GM18867 (cell line): ENCODE results near the gene TAS2R41.

Experiments
- ATAC-seq: cut with Tn5 transposase; IDR thresholded peaks from one replicate; pipeline ENCODE4 v1.9.1; 2021; ENCODE audit warnings: mild to moderate bottlenecking, moderate library complexity; ENCODE audit not compliant: unreplicated experiment

Gene TAS2R41

DNA sequence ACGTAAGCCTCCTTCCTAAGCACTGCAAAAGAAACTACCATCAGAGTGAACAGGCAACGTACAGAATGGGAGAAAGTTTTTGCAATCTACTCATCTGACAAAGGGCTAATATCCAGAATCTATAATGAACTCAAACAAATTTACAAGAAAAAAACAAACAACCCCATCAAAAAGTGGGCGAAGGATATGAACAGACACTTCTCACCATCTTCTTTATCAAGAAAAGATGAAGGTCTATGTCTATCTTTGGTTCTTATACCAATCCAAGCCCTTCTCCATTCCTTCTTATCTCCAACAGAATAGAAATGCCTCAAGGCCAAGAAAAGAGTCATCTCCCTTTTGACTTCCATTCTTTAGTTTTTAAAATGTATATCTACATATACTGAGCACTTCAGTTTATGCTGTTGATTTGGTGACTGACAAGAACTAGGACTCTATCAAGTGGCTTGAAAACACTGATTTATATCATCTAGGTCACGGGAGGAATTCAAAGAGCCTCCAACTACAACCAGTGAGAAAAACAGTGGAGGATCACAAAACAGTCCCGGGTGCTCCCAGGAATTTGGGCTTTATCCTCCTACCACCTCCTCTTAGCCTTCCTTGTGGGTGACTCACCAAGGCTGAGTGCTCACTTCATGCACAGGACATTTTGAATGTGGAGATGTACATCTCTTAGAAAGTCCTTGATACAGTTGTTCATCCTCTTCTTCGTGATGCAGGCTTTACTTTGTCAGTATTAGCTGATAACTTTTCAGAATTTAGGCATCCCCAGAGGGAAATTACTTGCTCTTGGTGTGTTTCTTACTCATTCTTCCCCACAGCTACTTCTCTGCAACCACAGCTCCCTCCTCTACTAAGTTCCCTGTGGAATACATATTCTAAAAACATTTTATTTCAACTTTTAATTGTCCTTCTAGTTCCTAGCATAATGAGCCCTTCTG, 15.4 kb downstream of the TAS2R41 start:
- ATAC-seq: no peak

DNA sequence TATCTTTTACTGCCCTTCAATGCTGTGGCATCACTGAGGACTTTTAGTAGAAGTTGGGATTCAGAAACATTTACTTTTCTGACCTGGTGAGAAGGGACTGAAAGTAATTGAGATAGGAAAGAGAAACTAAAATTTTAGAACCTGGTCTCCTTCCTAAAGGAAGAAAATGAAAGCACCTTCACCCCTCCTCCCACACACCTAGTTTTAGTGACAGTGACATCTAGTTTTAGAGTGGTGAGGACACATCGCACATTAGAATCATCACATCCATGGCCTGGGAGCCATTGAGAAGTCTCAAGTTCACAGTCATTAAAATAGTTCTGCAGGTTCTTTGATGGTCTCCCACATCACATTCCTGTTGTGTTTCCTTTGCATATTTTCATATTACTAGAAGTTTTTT, 16.1 kb downstream of the TAS2R41 start:
- ATAC-seq: no peak

DNA sequence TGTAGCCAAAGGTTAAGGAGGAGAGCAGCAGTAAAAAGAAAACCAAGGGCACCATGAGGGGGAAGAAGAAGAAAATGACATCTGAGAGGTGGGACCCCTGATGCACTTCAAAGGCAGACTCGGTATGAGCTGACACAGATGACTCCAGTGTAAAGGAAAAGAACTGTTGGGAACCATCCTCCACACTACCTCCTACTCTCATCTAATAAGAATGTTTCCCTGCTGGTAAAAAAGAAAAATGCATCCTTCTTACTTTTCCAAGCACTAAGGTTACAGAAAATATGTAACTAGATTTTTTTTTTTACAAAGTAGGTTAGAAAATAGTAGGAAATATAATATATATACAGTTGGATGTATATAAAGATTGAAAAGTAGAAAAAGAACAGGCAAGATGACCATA, 16.9 kb downstream of the TAS2R41 start:
- ATAC-seq: no peak

DNA sequence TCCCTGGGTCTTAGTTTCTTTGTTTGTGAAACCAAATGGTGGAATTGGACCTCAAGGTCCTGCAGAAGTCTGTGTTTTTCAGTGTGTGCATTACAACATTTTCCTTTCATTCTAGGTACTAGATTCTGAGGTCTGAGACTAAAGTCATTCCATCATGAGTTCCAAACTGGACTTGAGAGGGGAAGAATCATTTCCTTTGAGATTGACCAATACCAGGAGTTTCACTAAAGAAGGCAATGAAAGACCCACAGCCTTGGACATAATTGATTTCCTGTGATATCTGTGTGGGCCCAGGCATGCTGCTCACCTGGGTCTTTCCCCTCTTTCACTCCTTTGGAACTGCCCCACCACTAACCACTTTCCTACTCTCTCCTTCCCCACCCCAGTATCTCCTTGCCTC, 18.2 kb downstream of the TAS2R41 start:
- no peak for ATAC-seq

DNA sequence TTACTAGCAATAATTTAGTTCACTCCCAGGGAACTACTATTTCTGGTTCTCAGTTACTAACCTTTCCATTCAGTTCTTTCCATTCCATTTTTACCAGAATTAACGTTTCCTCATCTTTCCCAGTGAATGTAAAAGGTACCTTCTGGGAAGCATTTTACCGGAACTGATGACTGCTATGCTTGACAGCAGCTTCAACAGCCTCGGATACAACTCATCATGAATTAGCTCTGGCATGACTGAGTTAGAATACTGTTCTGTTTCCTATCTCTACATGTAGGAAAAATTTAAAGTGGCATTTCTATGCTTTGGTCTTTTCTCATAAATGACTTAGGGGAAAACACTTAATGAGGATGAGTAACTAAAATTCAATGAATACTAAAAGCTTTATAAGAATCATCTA, 18.6 kb downstream of the TAS2R41 start:
- ATAC-seq: no peak

DNA sequence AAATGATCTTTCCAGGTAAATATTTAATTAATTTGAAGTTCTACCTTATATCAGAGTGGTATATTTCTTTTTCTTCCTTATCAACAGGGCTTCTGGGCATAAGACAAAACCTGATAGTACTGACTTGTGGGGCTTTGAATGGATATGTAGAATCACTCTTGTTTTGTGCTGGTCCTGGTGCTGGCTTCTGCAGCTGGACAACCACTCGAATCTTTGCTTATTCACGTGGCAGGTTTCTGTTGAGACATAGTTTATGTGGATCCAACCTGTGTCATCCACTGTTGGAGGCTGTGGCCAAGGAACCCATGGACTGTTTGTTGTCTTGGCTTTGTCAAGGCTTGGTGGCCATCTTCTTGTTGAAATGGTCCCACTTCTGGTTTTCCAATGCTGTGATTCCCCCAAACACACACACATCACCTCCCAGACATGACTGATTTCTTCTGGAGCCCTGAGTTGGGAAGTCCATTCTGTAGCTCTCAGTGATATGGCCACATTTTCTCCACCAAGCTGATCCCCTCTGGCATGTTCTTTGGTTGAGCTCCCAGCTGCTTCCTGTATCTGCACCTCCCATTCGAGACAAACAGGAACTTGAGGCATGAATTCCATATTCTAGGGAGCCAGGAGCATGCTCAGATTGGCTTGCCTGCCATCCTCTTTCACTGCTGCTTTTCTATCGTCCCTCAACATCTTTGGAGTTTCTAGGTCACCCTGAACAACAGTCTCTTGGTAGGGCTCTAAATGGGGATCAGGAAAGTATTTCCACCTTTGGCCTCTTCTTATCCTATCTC, 19.5 kb downstream of the TAS2R41 start:
- ATAC-seq: no peak

DNA sequence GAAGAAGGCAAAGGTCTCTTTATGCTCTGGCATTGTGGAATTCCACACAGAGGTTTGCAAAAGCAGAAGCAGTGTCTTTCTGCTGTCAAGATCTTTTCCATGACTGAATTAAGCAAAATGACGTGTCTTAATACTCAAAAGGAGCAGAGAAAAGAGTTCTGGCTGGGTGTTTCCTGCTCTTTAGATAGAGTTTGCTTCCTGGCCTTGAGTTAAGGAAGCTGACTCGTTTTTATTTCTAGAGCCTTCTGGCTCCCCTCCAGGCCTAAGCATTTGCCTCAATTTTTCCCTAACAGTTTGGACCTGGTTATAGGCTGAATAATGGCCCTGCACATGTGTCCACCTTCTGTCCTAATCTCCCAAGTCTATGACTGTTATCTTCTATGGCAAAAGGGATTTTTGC, 21.6 kb downstream of the TAS2R41 start:
- no peak for ATAC-seq

DNA sequence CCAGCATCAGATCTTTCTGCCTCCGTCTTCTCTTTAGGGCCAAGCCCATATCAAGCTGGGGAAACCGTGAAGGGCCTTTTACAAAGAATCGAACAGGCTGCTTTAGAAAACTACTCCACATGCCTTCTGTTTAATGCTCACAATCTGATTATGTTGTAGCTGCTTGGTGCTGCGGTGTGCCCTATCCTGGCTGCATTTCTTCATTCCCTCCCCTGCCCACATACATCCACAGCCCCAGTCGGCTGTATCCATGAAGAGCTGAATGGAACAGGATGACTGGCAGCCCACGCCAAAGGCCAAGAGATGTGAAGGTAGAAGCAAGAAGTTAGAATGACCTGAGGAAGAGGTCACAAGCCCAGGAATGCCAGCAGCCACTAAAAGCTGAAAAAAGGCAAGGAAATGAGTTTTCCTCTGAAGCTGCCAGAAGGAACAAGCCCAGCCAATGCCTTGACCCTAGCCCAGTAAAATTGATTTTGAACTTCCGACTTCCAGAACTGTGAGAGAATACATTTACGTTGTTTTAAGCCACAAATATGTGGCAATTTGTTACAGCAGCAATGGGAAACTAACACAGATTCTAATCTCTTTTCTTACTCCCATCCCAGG, 22.2 kb downstream of the TAS2R41 start:
- ATAC-seq: no peak

DNA sequence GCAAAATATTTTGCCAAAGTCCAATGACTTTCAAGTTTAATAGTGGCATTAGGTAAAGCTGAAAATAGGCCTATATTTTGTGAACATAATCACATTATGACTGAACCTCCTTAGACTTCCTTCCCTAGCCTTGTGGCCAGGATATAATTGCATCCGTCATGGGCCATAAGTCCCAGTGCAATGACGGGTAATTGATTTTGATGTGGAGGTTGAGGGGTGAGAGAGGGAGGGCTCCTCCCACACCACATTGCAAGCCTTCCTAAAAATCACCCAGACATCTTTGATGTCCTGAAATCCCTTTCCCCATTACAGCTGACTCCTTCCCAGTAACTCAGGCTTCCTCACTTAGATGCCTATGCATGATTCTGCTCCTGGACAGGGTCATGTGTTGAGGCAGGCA, 25.6 kb downstream of the TAS2R41 start:
- ATAC-seq: no peak

DNA sequence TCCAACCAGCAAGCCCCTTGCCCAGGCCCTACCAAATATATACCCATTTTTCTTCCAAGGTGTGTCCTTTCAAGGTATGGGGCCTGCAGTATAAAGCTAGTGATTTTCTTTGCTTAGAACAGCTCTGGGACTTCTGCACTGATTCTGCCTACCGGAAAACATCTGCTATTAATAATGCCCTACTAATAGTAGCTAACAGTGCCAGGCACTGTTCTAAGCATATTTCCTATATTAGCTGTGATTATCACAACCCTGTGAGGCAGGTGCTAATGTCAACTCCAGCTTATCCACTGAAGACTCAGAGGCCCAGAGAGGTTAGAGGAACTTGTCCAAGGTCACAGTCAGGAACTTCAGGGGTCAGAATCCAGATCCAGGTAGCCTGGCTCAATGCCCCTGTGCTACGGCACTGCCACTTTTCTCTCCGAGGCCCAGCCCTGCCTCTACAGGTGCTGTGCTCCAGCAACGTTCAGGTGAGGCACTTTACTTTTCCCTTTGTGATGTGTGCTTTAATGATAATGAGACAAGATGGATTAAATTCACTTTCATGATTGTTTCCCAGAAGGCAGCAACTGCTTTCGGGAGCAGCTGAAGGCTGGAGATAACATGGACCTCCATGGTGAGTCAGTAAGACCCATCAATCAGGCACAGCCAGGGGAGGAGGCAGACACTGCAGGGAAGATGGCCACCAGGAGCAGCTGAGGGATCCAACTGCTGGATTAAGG, 26.7 kb downstream of the TAS2R41 start:
- no peak for ATAC-seq

DNA sequence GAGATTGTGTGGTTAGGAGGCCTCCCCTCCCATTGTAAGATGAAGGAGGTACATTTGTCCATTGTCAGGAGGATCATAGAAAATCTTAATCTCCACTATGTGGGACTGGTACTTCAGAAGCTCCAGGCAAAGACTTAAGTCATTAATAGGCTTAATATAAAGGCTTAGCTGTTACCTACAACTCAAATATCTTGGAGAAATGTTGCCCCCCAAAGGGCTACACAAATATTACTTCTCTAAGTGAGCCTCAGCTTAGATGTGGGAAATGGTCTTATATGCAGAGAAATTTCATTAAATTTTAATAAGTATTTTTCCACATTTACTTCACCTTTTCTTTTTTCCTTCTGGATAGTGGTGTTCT, 27.2 kb downstream of the TAS2R41 start:
- ATAC-seq: no peak

DNA sequence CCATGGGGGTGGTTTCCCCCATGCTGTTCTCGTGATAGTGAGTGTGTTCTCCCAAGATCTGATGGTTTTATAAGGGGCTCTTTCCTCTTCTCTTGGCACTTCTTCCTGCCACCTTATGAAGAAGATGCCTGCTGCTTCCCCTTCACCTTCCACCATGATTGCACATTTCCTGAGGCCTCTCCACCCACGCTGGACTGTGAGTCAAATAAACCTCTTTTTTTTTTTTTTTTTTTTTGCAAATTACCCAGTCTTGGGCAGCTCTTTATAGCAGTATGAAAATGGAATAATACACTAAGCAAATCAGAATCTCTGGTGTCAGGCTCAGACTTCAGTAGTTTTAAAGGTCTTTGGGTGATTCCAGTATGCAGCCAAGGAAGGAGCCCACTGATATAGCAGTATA, 28.2 kb downstream of the TAS2R41 start:
- no peak for ATAC-seq

DNA sequence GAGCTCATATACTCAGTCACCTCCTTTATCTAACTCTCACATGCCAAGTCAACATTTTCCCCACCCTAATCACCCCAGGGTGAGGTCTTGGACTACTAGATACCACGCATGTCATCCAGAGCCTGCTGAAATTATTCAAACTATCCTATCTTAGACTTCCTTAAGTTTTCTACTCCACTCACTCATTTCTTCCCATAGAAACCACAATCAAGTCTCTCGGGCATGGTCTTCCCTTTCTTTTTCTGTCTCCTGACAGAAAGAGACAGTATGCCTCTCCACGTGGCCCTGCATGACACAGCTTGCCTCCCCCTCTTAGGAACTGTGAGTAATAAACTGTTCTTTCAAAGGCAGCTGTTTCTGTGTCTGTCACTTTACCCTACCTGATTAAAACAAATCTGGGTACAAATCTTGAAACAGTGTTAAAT, 29.4 kb downstream of the TAS2R41 start:
- ATAC-seq: no peak

DNA sequence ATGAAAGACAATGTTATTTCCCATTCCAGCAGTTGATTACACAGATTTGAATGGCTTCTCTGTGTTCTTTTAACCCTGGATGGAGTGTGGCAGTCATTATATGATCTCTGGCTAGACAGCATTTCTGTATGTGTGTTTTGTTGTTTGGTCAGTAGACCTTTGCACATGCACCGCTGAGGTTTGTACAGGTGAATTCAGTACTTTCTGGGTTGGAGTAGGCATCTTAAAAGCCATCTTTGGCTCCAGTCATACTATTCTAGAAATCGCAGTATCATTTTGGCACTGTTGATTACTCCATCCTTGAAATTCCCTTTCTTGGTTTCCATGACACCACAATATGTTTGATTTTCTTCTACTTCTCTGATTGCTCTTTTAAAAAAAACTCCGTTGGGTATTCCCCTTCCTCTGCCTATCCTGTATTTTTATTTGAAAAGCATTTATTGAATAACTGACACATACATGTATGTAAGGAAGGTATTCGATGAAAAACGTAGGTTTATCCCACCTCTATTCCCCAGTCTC, 29.9 kb downstream of the TAS2R41 start:
- ATAC-seq: no peak

DNA sequence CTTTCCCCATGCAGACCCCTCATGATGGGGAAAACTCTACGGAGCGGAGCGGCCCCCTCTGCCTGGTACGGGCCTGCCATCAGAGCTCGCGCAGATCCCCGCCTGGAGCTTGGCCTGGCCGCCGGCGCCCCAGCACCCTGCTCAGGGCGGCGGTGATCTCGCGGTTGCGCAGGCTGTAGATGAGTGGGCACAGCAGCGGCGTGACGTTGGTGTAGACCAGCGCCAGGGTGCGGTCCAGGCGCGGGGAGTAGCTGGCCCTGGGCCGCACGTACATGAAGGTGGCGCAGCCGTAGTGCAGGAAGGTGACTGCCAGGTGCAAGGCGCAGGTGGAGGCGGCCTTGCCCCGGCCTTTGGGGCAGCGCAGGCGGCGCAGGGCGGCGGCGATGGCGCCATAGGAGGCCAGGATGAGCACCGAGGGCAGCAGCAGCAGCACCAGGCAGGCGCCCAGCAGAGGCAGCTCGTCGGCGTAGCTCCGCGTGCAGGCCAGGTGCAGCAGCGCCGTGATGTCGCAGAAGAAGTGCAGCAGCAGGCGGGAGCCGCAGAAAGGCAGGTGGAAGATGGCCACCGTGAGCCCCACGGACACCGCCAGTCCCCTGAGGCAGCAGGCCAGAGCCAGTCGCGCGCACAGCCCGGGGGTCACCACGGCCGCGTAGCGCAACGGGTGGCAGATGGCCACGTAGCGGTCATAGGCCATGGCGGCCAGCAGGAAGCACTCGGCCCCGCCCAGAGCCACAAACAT, 33.4 kb downstream of the TAS2R41 start:
- no peak for ATAC-seq

DNA sequence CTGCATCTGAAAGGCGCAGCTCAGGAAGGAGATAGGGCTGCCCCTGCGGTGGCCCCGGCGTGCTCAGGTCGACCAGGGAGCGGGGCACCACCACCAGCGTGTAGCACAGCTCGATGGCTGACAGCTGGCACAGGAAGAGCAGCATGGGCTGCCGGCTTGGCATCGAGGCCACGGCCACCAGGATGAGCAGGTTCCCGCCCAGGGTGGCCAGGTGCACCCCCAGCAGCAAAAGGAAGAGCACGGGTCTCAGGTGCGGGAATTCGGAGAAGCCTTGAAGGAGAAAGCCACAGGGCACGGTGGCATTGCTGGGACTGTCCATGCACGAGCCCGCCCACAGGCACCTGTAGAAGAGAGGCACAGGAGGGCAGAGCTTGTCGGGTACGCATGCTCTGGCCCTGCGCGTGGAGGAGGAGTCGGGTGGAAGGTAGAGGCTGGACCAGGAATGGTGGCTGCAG, 33.9 kb downstream of the TAS2R41 start:
- ATAC-seq: no peak

DNA sequence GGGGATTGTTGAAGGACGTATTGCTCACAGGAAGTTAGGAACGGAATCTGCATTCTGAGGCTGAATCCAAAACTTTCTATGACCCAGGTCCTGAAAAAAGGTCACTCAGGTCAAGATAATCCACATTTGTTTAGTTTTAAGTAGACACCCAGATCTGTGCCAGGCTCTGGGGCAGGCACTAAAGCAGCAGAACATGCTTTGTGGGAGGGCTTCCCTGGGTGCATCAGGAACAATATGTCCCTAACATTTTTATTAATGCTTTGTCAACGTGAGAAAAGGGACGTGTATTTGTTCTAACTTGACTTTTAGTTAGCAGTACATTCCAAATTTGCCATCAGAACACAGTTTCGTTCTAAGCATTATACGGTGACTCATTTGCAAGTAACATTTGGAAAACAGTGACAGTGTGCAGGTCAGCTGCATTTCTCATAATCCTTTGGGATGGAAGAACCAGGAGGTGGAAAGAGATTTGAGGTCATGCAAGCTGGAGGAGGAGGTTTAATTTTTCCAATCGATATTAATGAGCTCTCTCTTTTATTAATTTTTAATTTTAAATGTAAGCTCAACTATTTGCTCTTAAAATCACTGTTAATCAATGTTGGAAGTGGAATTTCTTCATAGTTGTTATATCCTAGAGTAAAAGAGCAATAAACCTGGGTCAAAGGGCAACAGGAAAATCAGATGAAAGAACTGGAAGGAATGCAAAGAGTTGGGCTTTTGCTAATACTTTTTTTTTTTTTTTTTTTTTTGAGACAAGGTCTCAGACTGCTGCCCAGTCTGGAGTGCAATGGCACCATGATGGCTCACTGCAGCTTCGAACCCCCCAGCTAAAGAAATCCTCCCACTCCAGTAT, 35.0 kb downstream of the TAS2R41 start:
- ATAC-seq: no peak

DNA sequence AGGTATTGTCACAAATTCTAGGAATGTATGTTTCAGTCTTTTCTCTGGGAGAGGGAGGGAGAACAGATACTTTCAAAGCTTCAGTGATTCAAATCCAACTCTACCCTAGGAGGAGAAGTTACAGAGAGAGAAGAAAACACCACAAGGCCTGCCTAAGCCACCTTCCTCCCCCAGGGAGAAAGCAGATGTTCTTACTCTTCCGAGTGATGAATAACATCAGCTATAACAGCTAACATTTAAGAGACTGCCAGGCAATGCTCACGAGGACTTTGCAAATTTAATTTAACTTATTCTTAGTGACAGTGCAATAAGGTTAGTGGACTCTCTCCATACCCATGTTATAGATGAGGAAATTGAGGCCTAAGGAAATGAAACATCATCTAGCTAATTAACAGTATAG, 36.8 kb downstream of the TAS2R41 start:
- ATAC-seq: no peak
